ENCODE data around the gene UBA5.

DNA sequence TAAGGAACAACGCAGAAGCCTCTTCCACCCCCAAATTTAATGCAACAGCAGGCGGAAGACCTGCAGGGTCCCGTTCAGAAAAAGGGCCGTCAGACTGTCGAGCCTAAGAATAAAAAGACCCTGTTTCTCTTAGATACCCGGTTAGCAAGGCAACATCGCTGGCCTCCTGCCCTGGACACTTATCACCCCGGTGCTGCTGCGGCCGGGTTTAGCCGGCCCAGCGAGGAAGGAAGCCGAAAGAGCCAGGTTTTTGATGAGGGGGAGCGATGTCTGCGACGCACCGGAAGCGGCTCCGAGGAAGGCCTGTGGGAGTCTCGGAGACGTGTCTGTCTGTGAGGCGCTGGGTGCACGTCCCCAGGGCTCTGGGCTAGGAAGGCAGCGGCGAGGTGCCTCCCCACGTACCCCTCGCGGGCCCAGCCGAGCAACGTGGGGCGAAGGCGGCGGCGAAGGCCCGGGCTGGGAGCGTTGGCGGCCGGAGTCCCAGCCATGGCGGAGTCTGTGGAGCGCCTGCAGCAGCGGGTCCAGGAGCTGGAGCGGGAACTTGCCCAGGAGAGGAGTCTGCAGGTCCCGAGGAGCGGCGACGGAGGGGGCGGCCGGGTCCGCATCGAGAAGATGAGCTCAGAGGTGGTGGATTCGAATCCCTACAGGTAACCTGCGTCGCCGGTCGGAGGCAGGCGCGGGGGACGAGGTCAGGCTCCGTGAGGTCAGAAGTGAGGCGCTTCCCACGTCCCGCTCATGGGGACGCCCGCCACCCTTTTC, at the start of gene UBA5:
- no peak for TF ChIP-seq EGR1 (IDR thresholded peaks at IDR 0.05; ENCODE audit: low read depth in 2 of 2)
- TF ChIP-seq, protein P1, sequence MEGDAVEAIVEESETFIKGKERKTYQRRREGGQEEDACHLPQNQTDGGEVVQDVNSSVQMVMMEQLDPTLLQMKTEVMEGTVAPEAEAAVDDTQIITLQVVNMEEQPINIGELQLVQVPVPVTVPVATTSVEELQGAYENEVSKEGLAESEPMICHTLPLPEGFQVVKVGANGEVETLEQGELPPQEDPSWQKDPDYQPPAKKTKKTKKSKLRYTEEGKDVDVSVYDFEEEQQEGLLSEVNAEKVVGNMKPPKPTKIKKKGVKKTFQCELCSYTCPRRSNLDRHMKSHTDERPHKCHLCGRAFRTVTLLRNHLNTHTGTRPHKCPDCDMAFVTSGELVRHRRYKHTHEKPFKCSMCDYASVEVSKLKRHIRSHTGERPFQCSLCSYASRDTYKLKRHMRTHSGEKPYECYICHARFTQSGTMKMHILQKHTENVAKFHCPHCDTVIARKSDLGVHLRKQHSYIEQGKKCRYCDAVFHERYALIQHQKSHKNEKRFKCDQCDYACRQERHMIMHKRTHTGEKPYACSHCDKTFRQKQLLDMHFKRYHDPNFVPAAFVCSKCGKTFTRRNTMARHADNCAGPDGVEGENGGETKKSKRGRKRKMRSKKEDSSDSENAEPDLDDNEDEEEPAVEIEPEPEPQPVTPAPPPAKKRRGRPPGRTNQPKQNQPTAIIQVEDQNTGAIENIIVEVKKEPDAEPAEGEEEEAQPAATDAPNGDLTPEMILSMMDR (IDR thresholded peaks at IDR 0.05; ENCODE audit: low read depth, low read length, missing input control), result no peak
- TF ChIP-seq SP1 (IDR thresholded peaks at IDR 0.05), result no peak
- TF ChIP-seq, protein P2, sequence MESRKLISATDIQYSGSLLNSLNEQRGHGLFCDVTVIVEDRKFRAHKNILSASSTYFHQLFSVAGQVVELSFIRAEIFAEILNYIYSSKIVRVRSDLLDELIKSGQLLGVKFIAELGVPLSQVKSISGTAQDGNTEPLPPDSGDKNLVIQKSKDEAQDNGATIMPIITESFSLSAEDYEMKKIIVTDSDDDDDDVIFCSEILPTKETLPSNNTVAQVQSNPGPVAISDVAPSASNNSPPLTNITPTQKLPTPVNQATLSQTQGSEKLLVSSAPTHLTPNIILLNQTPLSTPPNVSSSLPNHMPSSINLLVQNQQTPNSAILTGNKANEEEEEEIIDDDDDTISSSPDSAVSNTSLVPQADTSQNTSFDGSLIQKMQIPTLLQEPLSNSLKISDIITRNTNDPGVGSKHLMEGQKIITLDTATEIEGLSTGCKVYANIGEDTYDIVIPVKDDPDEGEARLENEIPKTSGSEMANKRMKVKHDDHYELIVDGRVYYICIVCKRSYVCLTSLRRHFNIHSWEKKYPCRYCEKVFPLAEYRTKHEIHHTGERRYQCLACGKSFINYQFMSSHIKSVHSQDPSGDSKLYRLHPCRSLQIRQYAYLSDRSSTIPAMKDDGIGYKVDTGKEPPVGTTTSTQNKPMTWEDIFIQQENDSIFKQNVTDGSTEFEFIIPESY (IDR thresholded peaks at IDR 0.05), result no peak
- TF ChIP-seq RAD21 (IDR thresholded peaks at IDR 0.05), result no peak
- TF ChIP-seq REST (IDR thresholded peaks at IDR 0.05), result no peak
- no peak for TF ChIP-seq TAF1 (conservative IDR thresholded peaks at IDR 0.05)
- peak; percentile 63 for TF ChIP-seq YY1 (IDR thresholded peaks at IDR 0.05)
- TF ChIP-seq, protein P3, sequence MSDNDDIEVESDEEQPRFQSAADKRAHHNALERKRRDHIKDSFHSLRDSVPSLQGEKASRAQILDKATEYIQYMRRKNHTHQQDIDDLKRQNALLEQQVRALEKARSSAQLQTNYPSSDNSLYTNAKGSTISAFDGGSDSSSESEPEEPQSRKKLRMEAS (IDR thresholded peaks at IDR 0.05), result no peak
- peak; percentile 81 to 91 for TF ChIP-seq GABPA (IDR thresholded peaks at IDR 0.05 in 1 of 2, conservative IDR thresholded peaks at IDR 0.05 in 1 of 2)
- no peak for TF ChIP-seq FOXA1 (IDR thresholded peaks at IDR 0.05)

All from liver (tissue), 3 donors.